B cell (primary cell): ENCODE results near the gene PSKH1. TPM values are rescaled to one million over a fixed set of nuclear protein-coding genes. Genes with fewer than 3 reads are reported as not detected.

ENCODE experiments used
- ATAC-seq: fragments of 200-7000 bp; cut with Tn5 transposase; one replicate; pipeline ENCODE4 v1.10.0; 2021; ENCODE audit warnings: low read depth, mild to moderate bottlenecking, moderate number of reproducible peaks, moderate library complexity
- CTCF ChIA-PET: fragments of 350-600 bp; sonication (Branson Sonifier 250); formaldehyde crosslinking; loops from one replicate; lab custom pipeline; 2021; ENCODE audit warnings: antibody characterized with exemption, inconsistent platforms; lab: Charles Lee
- POLR2A ChIA-PET: fragments of 350-600 bp; sonication (Branson Sonifier 250); formaldehyde crosslinking; loops from one replicate; lab custom pipeline; 2021; ENCODE audit warnings: antibody characterized with exemption; lab: Charles Lee
- DNase-seq: peaks from one replicate; pipeline ENCODE4 v3.0.0; 2013
- H2AFZ ChIP-seq: 2 replicates; pipeline ENCODE4 v1.6.1; 2012; ENCODE audit warnings: mild to moderate bottlenecking, low read depth, low read length; ENCODE audit not compliant: insufficient read depth, poor library complexity, severe bottlenecking
- H3K27ac ChIP-seq, 2 donors: 1 replicate in 1 of 2; 2 replicates in 1 of 2; pipeline ENCODE4 v1.5.1; 2012 to 2013; ENCODE audit warnings: low read length in 2 of 2, mild to moderate bottlenecking in 2 of 2, moderate library complexity in 1 of 2
- H3K27me3 ChIP-seq, 4 experiments: fragments of 200-600 bp in 1 of 4; sonication (generic) in 1 of 4; replicated peaks in 1 of 4; 1 replicate in 2 of 4; 2 replicates in 2 of 4; pipeline versions ENCODE4 v1.6.1 to v1.7.0; 2013 to 2016; ENCODE audit warnings: low read length in 3 of 4, mild to moderate bottlenecking in 2 of 4, mixed read lengths in 1 of 4, moderate library complexity in 1 of 4; ENCODE audit not compliant: insufficient read depth in 4 of 4, control insufficient read depth in 3 of 4; ENCODE audit errors: control extremely low read depth in 1 of 4
- H3K36me3 ChIP-seq, 2 experiments: replicated peaks in 1 of 2; 1 replicate in 1 of 2; 2 replicates in 1 of 2; pipeline versions ENCODE4 v1.6.1 to v1.7.1; 2013; ENCODE audit warnings: low read length in 1 of 2; ENCODE audit not compliant: insufficient read depth in 2 of 2, control insufficient read depth in 1 of 2; ENCODE audit errors: control extremely low read depth in 1 of 2, extremely low read depth in 1 of 2
- H3K4me1 ChIP-seq, 2 donors: fragments of 200-600 bp in 1 of 2; sonication (generic) in 1 of 2; 1 replicate in 1 of 2; 2 replicates in 1 of 2; pipeline versions ENCODE4 v1.5.1 to v1.6.1; 2013 to 2017; ENCODE audit warnings: low read length in 2 of 2; ENCODE audit not compliant: control insufficient read depth in 2 of 2, insufficient read depth in 2 of 2
- H3K4me2 ChIP-seq: replicated peaks from 2 replicates; pipeline ENCODE3; 2012; ENCODE audit warnings: mild to moderate bottlenecking, low read depth, low read length; ENCODE audit not compliant: poor library complexity, severe bottlenecking
- H3K4me3 ChIP-seq, 5 experiments: fragments of 200-600 bp in 1 of 5; sonication (generic) in 1 of 5; 1 replicate in 3 of 5; 2 replicates in 2 of 5; pipeline versions ENCODE4 v1.5.1 to v1.7.0; 2011 to 2016; ENCODE audit warnings: low read length in 4 of 5, mild to moderate bottlenecking in 4 of 5, low read depth in 2 of 5, control low read depth in 1 of 5, moderate library complexity in 1 of 5; ENCODE audit not compliant: insufficient read depth in 1 of 5; ENCODE audit errors: control extremely low read depth in 1 of 5, extremely low read depth in 1 of 5
- H3K79me2 ChIP-seq: fragments of 200-600 bp; sonication (generic); one replicate; pipeline ENCODE4 v1.6.0; 2016; ENCODE audit warnings: low read length; ENCODE audit not compliant: control insufficient read depth, insufficient read depth
- H3K9ac ChIP-seq: fragments of 200-600 bp; sonication (generic); 2 replicates; pipeline ENCODE4 v1.6.1; 2017; ENCODE audit warnings: mild to moderate bottlenecking, low read length, moderate library complexity
- H3K9me3 ChIP-seq, 3 donors: one replicate each; pipeline versions ENCODE4 v1.6.1 to v1.7.1; 2013; ENCODE audit warnings: low read length in 2 of 3; ENCODE audit not compliant: control insufficient read depth in 2 of 3, insufficient read depth in 1 of 3; ENCODE audit errors: control extremely low read depth in 1 of 3
- H4K20me1 ChIP-seq: 2 replicates; pipeline ENCODE4 v1.6.0; 2012; ENCODE audit warnings: mild to moderate bottlenecking, low read length; ENCODE audit not compliant: insufficient read depth, control insufficient read depth, poor library complexity, severe bottlenecking
- H3K27ac Mint-ChIP-seq: one replicate; pipeline ENCODE4 v1.8.0; 2021; ENCODE audit warnings: mixed read lengths
- H3K27me3 Mint-ChIP-seq: one replicate; pipeline ENCODE4 v1.8.0; 2021; ENCODE audit warnings: mixed read lengths
- H3K4me1 Mint-ChIP-seq: one replicate; pipeline ENCODE4 v1.8.0; 2021; ENCODE audit warnings: mixed read lengths
- H3K4me3 Mint-ChIP-seq: one replicate; pipeline ENCODE4 v1.8.0; 2021; ENCODE audit warnings: mixed read lengths
- H3K9me3 Mint-ChIP-seq: one replicate; pipeline ENCODE4 v1.8.0; 2022; ENCODE audit warnings: mixed read lengths; ENCODE audit not compliant: insufficient read depth
- CTCF ChIP-seq: fragments of 200-600 bp; IDR thresholded peaks from one replicate; pipeline ENCODE4 v1.8.0; 2022; ENCODE audit warnings: antibody characterized with exemption, mild to moderate bottlenecking
- EZH2 ChIP-seq: IDR thresholded peaks from 2 replicates; pipeline ENCODE4 v1.6.1; 2012; ENCODE audit warnings: borderline replicate concordance, low read depth, mild to moderate bottlenecking, moderate library complexity, low read length; ENCODE audit not compliant: insufficient read depth, poor library complexity, severe bottlenecking
- WGBS: methylation state at CpG from one replicate; pipeline ENCODE4 v1.1.5; 2013; ENCODE audit warnings: missing lambda C conversion rate; ENCODE audit not compliant: insufficient coverage; 5-methylcytosine and 5-hydroxymethylcytosine counted together
- intact Hi-C: fragments of 100-400 bp; cut with micrococcal nuclease; formaldehyde crosslinking; loops from one replicate; pipeline ENCODE4 v1.10.0; 2022
- polyA plus RNA-seq: library from polyadenylated mRNA; depleted of rRNA; stranded (reverse); fragments of >200 nt; gene quantifications from 2 replicates; pipeline ENCODE4 v1.2.3, GENCODE V29; 2012
- total RNA-seq, 2 donors: library from RNA; stranded (reverse); fragments of 120-200 nt in 1 of 2; gene quantifications; 1 replicate in 1 of 2; 2 replicates in 1 of 2; pipeline versions ENCODE4 v1.2.3 to v1.2.4, GENCODE V29; 2013 to 2022

Gene PSKH1
- total and polyA plus RNA-seq, 2 donors (not counting 1 experiment from before 2014, with no cell fraction given) = 20.1 to 29.1 TPM

- Histone ChIP-seq H3K9me3 (peaks cover 0 to 5% (median 0%) of the 10 kb centered on the region in 3 donors), H3K27ac (peak within 1 kb of the TSS; percentile 54 to 81), H3K4me2 (peak within 1 kb of the TSS; percentile 97), H4K20me1 (peaks cover 41% of the 10 kb centered on the region), H3K79me2 (peaks cover 74% of the 10 kb centered on the region), H3K4me3 (peak within 1 kb of the TSS; percentile 64 to 92 (median 85)), H3K4me1 (peaks cover 35 to 49% of the 10 kb centered on the region in 2 donors), H3K27me3 (no peaks in the 10 kb centered on the region), H3K9ac (peak within 1 kb of the TSS; percentile 85), H3K36me3 (no peaks in the 10 kb centered on the region), H2AFZ (peak within 1 kb of the TSS; percentile 93)
- intact Hi-C loops = loop anchor here (2.0 to 10.0 kb wide), 3 partner anchors 46 to 1092 kb away; partner anchors contain the start of genes DYNC1LI2, PSKH1 and TMEM208
- ChIA-PET CTCF (interaction anchor here (1.4 to 3.5 kb wide), 3 partner anchors 31 to 175 kb away, joined by 7 to 12 read pairs (median 8); no protein-coding TSS in a partner anchor), POLR2A (interaction anchor here (2.0 kb wide), 1 partner anchor 41 kb away, joined by 11 read pairs; the partner anchor contains the start of genes RANBP10 and TSNAXIP1)
- H3K9me3 Mint-ChIP-seq = no peaks in the 10 kb centered on the region
- ATAC-seq = peak; percentile 38
- WGBS = under 1% methylated on average over 58 of the region's 62 CpGs
- peak within 1 kb of the TSS; percentile 91 for H3K27ac Mint-ChIP-seq
- H3K4me1 Mint-ChIP-seq = peaks cover 46% of the 10 kb centered on the region
- TF ChIP-seq CTCF (no peak), EZH2 (no peak)
- DNase-seq = no peak
- no peaks in the 10 kb centered on the region for H3K27me3 Mint-ChIP-seq
- peak within 1 kb of the TSS; percentile 92 for H3K4me3 Mint-ChIP-seq
Measured at GRCh38 chr16:67847064-67847861, 45.8 kb upstream of the PSKH1 start, which contains the start of gene CENPT. TSS of gene CENPT (minus strand) at chr16:67847693. CDS start at chr16:67833859, 13,834 bp downstream.
